ENCODE measurements around the gene AKR7A3.

Gene AKR7A3

GRCh38 chr1:19251305-19252196, 37.0 kb downstream of the AKR7A3 start, which contains the start of the genes EMC1 and MRTO4:
EMC1 (minus strand) TSS chr1:19251524; CDS start chr1:19251509, 15 bp downstream.
MRTO4 (plus strand) TSS chr1:19251805; CDS start chr1:19251836, 31 bp downstream.
- peak; percentile 58 for DNase-seq (ENCODE audit: low read depth)

- no peak for DNase-seq (ENCODE audit: low read depth)
Observed at GRCh38 chr1:19250629-19251304, 37.8 kb downstream of the AKR7A3 start.

- peak; percentile 18 for DNase-seq (ENCODE audit: low read depth)
Observed at GRCh38 chr1:19240673-19241538, 47.7 kb downstream of the AKR7A3 start.

GRCh38 chr1:19239876-19240275, 48.7 kb downstream of the AKR7A3 start:
- DNase-seq (ENCODE audit: low read depth) = no peak

GRCh38 chr1:19234224-19234623, 54.3 kb downstream of the AKR7A3 start:
- DNase-seq (ENCODE audit: low read depth) = no peak
